DND-41 (cell line): Measurements from ENCODE around the gene DIDO1.

Experiments used
- ATAC-seq: fragments of 200-7000 bp; cut with Tn5 transposase; 3 replicates; pipeline ENCODE4 v1.9.1; 2021; ENCODE audit warnings: low read depth; ENCODE audit not compliant: insufficient read depth
- DNase-seq: peaks from one replicate; pipeline ENCODE4 v3.0.0-alpha.2; 2020
- H2AFZ ChIP-seq: 2 replicates; pipeline ENCODE4 v1.6.0; 2012; ENCODE audit warnings: low read depth, low read length
- H3K27ac ChIP-seq: 2 replicates; pipeline ENCODE4 v1.5.1; 2012; ENCODE audit warnings: low read length, inconsistent platforms
- H3K27me3 ChIP-seq: fragments of 200-600 bp; sonication (generic); 2 replicates; pipeline ENCODE4 v1.6.0; 2012; ENCODE audit warnings: low read length, mild to moderate bottlenecking, inconsistent platforms; ENCODE audit not compliant: insufficient read depth, poor library complexity
- H3K36me3 ChIP-seq: 2 replicates; pipeline ENCODE4 v1.5.1; 2012; ENCODE audit warnings: low read length, inconsistent platforms; ENCODE audit not compliant: insufficient read depth
- H3K4me1 ChIP-seq: 2 replicates; pipeline ENCODE4 v1.5.1; 2012; ENCODE audit warnings: mild to moderate bottlenecking, low read length; ENCODE audit not compliant: insufficient read depth
- H3K4me2 ChIP-seq: 2 replicates; pipeline ENCODE4 v1.6.0; 2012; ENCODE audit warnings: mild to moderate bottlenecking, moderate library complexity, low read length, inconsistent platforms; ENCODE audit not compliant: insufficient read depth
- H3K4me3 ChIP-seq, 2 experiments: fragments of 200-600 bp in 1 of 2; shearing (Covaris generic) in 1 of 2; 2 replicates each; pipeline ENCODE4 v1.5.1; 2012 to 2016; ENCODE audit warnings: inconsistent platforms in 2 of 2, low read length in 2 of 2, mild to moderate bottlenecking in 2 of 2, low read depth in 1 of 2, moderate library complexity in 1 of 2
- H3K79me2 ChIP-seq: 2 replicates; pipeline ENCODE4 v1.6.0; 2012; ENCODE audit warnings: low read length, inconsistent platforms; ENCODE audit not compliant: insufficient read depth
- H3K9ac ChIP-seq: 2 replicates; pipeline ENCODE4 v1.6.0; 2012; ENCODE audit warnings: low read depth, mild to moderate bottlenecking, inconsistent platforms, low read length, moderate library complexity
- H3K9me3 ChIP-seq: 2 replicates; pipeline ENCODE4 v1.5.1; 2012; ENCODE audit warnings: low read length, moderate library complexity, mild to moderate bottlenecking, inconsistent platforms; ENCODE audit not compliant: insufficient read depth, severe bottlenecking
- H4K20me1 ChIP-seq: 2 replicates; pipeline ENCODE4 v1.6.0; 2012; ENCODE audit warnings: low read length; ENCODE audit not compliant: insufficient read depth
- EZH2 ChIP-seq: IDR thresholded peaks from 3 replicates; pipeline ENCODE4 v1.6.1; 2012; ENCODE audit warnings: borderline replicate concordance, low read depth, mild to moderate bottlenecking, moderate library complexity, low read length, inconsistent platforms; ENCODE audit not compliant: severe bottlenecking
- TF ChIP-seq, protein P1 (sequence below): IDR thresholded peaks from 2 replicates; pipeline ENCODE4 v1.5.1; 2012; ENCODE audit warnings: borderline replicate concordance, low read length, moderate library complexity, mild to moderate bottlenecking; ENCODE audit not compliant: poor library complexity, severe bottlenecking; ENCODE audit errors: extremely low read depth

Gene DIDO1

DNA sequence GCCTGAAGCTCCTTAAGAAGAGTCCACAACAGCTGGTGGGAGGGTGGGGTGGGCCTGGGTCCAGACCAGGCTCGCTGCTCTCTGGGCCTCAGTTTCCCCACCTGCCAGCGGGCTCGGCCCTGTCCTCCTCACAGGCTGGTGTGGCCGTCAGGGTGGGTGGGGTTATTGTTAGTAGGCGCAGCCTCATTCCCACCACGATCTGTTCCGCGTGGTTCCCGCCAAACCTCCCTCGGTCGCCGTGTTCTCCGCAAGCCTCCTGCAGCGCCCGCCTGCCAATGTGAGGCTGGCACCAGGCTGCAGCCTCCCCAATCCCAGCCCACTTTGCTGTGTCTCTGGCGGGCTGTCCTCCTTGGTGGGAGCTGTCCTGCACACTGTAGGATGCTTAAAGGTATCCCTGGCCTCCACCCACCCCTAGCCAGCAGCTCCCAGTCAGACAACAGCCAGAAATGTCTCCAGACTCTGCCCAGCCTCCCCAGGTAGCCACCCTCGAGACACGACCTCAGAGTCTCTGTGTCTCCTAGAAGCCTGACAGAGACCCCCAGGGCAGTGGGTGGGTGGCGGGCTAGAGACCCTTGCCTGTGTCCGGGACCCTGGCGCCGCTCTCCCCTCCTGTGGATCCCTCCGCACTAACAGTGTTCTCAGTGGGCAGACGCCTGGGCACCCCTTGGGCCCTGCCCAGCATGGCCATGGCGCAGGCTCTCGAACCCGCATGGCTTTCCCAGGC lies 41.5 kb upstream of the DIDO1 start:
- DNase-seq, result no peak
- H2AFZ ChIP-seq, result no peak overlapping the region
- no peaks in the 10 kb centered on the region for H3K36me3 ChIP-seq
- no peak for ATAC-seq
- no peaks in the 10 kb centered on the region for H3K27me3 ChIP-seq
- TF ChIP-seq EZH2, result no peak
- TF ChIP-seq, protein P1, sequence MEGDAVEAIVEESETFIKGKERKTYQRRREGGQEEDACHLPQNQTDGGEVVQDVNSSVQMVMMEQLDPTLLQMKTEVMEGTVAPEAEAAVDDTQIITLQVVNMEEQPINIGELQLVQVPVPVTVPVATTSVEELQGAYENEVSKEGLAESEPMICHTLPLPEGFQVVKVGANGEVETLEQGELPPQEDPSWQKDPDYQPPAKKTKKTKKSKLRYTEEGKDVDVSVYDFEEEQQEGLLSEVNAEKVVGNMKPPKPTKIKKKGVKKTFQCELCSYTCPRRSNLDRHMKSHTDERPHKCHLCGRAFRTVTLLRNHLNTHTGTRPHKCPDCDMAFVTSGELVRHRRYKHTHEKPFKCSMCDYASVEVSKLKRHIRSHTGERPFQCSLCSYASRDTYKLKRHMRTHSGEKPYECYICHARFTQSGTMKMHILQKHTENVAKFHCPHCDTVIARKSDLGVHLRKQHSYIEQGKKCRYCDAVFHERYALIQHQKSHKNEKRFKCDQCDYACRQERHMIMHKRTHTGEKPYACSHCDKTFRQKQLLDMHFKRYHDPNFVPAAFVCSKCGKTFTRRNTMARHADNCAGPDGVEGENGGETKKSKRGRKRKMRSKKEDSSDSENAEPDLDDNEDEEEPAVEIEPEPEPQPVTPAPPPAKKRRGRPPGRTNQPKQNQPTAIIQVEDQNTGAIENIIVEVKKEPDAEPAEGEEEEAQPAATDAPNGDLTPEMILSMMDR, result no peak
- H3K4me1 ChIP-seq, result peaks cover 9% of the 10 kb centered on the region
- no peak overlapping the region for H3K4me3 ChIP-seq
- H3K79me2 ChIP-seq, result no peaks in the 10 kb centered on the region
- no peaks in the 10 kb centered on the region for H3K9me3 ChIP-seq
- H4K20me1 ChIP-seq, result 0 out of 2 replicates have a peak, but pooled peaks cover 5% of the 10 kb centered on the region
- no peak overlapping the region for H3K9ac ChIP-seq
- no peak overlapping the region for H3K27ac ChIP-seq
- no peak overlapping the region for H3K4me2 ChIP-seq

DNA sequence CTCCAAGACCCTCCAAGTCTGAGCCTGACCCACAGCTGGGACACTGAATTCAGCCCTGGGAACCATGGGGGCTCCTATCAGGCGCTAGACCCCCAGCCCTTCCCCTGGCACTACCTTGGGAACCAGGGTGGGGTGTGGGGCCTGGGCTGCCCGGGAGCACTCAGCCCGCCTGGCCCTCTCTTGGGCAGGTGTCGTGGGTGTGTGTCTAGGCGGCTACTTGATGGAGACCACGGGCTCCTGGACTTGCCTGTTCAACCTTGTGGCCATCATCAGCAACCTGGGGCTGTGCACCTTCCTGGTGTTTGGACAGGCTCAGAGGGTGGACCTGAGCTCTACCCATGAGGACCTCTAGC lies 40.8 kb upstream of the DIDO1 start:
- Histone ChIP-seq H3K4me2 (no peak overlapping the region), H4K20me1 (0 out of 2 replicates have a peak, but pooled peaks cover 5% of the 10 kb centered on the region), H3K9me3 (no peaks in the 10 kb centered on the region), H3K27ac (no peak overlapping the region), H3K27me3 (no peaks in the 10 kb centered on the region), H3K4me3 (no peak overlapping the region), H3K4me1 (peaks cover 2% of the 10 kb centered on the region), H3K9ac (no peak overlapping the region), H2AFZ (no peak overlapping the region), H3K36me3 (no peaks in the 10 kb centered on the region), H3K79me2 (no peaks in the 10 kb centered on the region)
- ATAC-seq, result no peak
- DNase-seq, result no peak
- TF ChIP-seq, protein P1, result no peak
- TF ChIP-seq EZH2, result no peak

DNA sequence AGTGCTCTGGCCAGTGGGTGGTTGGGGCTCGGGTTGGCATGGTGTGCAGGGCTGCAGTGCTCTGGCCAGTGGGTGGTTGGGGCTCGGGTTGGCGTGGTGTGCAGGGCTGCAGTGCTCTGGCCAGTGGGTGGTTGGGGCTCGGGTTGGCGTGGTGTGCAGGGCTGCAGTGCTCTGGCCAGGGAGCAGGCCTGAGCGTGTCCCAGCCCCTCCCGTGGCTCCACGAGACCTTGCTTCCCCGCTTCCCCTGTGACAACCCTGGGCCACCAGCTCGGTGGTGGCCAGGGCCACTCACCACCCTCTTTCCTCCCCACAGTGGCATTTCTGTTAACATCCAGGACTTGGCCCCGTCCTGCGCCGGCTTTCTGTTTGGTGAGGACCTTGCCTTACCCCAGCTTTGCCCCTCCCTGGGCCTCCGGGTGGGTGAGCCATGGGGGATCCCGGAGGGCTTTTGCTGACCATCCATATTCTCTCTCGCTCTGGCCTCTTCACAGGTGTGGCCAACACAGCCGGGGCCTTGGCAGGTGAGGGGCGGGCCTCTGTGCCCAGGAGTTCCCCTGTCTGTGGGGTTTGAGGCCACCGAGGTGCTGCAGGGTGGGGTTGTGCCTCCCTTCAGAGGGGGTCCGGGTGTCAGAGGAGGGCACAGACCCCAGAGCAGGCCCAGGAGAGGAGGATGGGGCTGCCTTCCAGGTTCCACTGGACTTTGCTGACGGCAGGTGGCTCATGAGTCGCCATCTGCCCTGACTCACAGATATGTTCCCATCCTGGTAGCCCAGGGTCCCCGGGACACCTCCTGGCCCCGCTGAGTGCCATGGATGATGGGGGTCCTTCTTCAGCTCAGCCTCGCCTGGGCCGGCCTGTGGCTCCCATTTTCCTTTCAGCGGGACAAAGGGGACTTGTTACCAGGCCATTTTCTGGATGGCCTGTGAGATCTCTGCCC lies 40.2 kb upstream of the DIDO1 start:
- no peaks in the 10 kb centered on the region for H3K79me2 ChIP-seq
- DNase-seq, result no peak
- H3K27ac ChIP-seq, result no peak overlapping the region
- no peak overlapping the region for H3K4me3 ChIP-seq
- ATAC-seq, result no peak
- H3K9me3 ChIP-seq, result no peaks in the 10 kb centered on the region
- H3K9ac ChIP-seq, result no peak overlapping the region
- no peak for TF ChIP-seq EZH2
- TF ChIP-seq, protein P1, result no peak
- 0 out of 2 replicates have a peak, but pooled peaks cover 5% of the 10 kb centered on the region for H4K20me1 ChIP-seq
- no peak overlapping the region for H2AFZ ChIP-seq
- H3K4me2 ChIP-seq, result no peak overlapping the region
- no peaks in the 10 kb centered on the region for H3K36me3 ChIP-seq
- H3K4me1 ChIP-seq, result no peaks in the 10 kb centered on the region
- H3K27me3 ChIP-seq, result no peaks in the 10 kb centered on the region
